Measurements from ENCODE around the gene TSTD1. TPM values are rescaled to one million over a fixed set of nuclear protein-coding genes. Genes with fewer than 3 reads are reported as not detected.

Gene TSTD1
- total RNA-seq, 4 donors from 2014 or later: 70.0 to 123 (median 98.8) TPM

DNA sequence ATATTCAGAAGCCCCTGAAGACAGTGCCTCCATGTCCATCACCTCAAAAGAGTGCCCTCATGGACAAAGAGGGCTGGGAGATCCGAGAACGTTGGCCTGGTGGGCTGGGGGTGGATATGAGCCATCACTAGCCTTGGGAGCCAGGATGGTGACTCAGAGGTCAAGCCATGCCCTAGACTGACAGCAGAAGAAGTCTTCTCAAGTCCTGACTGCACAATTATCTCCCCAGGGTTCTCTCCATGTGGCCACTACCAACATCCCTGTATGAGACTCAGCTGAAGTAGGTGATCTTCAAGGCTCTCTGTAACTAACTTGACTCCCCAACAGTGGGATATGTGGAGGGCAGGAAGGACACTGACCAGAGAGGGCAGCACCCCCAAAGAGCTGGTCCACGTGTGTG is 14.1 kb upstream of the TSTD1 start:
- no peak for TF ChIP-seq EP300 (IDR thresholded peaks at IDR 0.05)
- no peak for TF ChIP-seq POLR2A (IDR thresholded peaks at IDR 0.05)
- TF ChIP-seq, protein P1, sequence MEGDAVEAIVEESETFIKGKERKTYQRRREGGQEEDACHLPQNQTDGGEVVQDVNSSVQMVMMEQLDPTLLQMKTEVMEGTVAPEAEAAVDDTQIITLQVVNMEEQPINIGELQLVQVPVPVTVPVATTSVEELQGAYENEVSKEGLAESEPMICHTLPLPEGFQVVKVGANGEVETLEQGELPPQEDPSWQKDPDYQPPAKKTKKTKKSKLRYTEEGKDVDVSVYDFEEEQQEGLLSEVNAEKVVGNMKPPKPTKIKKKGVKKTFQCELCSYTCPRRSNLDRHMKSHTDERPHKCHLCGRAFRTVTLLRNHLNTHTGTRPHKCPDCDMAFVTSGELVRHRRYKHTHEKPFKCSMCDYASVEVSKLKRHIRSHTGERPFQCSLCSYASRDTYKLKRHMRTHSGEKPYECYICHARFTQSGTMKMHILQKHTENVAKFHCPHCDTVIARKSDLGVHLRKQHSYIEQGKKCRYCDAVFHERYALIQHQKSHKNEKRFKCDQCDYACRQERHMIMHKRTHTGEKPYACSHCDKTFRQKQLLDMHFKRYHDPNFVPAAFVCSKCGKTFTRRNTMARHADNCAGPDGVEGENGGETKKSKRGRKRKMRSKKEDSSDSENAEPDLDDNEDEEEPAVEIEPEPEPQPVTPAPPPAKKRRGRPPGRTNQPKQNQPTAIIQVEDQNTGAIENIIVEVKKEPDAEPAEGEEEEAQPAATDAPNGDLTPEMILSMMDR (IDR thresholded peaks at IDR 0.05): no peak
- no peak for TF ChIP-seq POLR2AphosphoS5 (IDR thresholded peaks at IDR 0.05)
- DNase-seq (ENCODE audit: low spot score in 2 of 2): no peak
- WGBS: 80% methylated on average over 1 of the region's 3 CpGs
- no peaks in the 10 kb centered on the region for H3K4me1 ChIP-seq
- H3K27ac ChIP-seq: no peak overlapping the region
- peaks cover 9% of the 10 kb centered on the region for H3K27me3 ChIP-seq
- no peaks in the 10 kb centered on the region for H3K9me3 ChIP-seq
- H3K4me3 ChIP-seq: no peak overlapping the region
- H3K36me3 ChIP-seq: peaks cover 40% of the 10 kb centered on the region

DNA sequence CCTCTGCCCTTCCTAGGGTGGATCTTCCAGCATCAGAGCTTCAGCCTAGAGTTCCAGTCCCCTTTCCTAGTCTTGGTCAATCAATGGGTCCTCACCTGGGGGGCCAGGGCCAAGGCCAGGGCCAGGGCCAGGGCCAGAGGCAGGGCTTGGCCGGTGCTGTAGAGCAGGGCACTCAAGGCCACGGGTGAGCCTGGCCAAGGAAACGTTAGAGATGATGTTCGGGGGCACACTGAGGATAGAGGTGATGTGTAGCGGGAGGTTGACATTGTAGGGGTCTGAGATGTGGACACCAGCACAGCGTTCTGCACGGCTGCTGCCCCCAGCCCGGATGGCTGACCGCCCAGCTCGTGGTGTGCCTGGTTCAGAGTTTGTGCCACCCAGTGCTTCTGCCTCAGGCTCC is 12.5 kb upstream of the TSTD1 start:
- no peak for DNase-seq (ENCODE audit: low spot score in 2 of 2)
- Histone ChIP-seq H3K36me3 (peaks cover 40% of the 10 kb centered on the region), H3K27me3 (peaks cover 6% of the 10 kb centered on the region), H3K4me3 (no peak overlapping the region), H3K27ac (no peak overlapping the region), H3K4me1 (peaks cover 8% of the 10 kb centered on the region), H3K9me3 (no peaks in the 10 kb centered on the region)
- TF ChIP-seq POLR2AphosphoS5 (IDR thresholded peaks at IDR 0.05) (no peak), EP300 (IDR thresholded peaks at IDR 0.05) (no peak), POLR2A (IDR thresholded peaks at IDR 0.05) (no peak)
- TF ChIP-seq, protein P1 (IDR thresholded peaks at IDR 0.05): no peak
- 89% methylated on average over 10 of the region's 10 CpGs for WGBS

DNA sequence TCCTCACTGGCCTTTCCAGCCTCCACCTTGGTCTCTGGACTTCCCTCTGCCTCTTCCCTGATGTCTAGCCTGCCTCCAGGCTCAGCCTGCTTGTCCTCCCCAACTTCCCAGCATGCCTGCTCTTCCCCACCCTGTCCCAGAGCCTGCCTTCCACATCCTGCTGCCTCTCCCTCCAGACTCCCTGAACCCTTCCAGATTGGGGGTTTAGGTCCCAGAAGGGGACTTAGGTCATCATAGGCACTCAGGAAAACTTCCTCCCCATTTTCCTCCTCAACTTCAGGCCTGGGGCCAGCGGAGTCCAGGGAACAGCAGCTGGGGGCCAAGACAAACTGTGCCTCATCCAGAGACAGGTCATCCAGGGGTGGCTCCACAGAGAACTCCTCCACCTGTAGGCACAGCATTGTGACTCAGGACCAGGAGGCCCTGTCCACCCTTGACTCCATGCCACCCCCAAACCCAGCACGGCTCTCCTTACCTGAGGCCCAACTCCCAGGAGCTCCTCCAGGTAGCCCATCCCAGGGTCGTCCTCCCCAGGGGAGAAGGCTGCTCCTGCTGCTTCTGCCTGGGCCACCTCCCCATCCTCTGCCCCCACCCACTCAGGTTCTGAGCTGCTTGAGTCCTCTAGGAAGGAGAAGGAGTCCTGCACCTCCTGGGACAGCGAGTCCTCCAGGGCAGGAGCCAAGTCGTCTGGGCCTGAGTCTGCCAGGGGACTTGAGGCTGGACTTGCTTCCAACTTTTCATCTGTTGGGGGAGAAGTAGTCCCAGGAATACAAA is 10.4 kb upstream of the TSTD1 start:
- no peaks in the 10 kb centered on the region for H3K9me3 ChIP-seq
- H3K27ac ChIP-seq: no peak overlapping the region
- TF ChIP-seq POLR2AphosphoS5 (IDR thresholded peaks at IDR 0.05): no peak
- no peak for TF ChIP-seq POLR2A (IDR thresholded peaks at IDR 0.05)
- TF ChIP-seq EP300 (IDR thresholded peaks at IDR 0.05): no peak
- TF ChIP-seq, protein P1 (IDR thresholded peaks at IDR 0.05): no peak
- H3K36me3 ChIP-seq: peaks cover 34% of the 10 kb centered on the region
- 93% methylated on average over 3 of the region's 5 CpGs for WGBS
- H3K27me3 ChIP-seq: no peaks in the 10 kb centered on the region
- no peak overlapping the region for H3K4me3 ChIP-seq
- peaks cover 17% of the 10 kb centered on the region for H3K4me1 ChIP-seq
- no peak for DNase-seq (ENCODE audit: low spot score in 2 of 2)

DNA sequence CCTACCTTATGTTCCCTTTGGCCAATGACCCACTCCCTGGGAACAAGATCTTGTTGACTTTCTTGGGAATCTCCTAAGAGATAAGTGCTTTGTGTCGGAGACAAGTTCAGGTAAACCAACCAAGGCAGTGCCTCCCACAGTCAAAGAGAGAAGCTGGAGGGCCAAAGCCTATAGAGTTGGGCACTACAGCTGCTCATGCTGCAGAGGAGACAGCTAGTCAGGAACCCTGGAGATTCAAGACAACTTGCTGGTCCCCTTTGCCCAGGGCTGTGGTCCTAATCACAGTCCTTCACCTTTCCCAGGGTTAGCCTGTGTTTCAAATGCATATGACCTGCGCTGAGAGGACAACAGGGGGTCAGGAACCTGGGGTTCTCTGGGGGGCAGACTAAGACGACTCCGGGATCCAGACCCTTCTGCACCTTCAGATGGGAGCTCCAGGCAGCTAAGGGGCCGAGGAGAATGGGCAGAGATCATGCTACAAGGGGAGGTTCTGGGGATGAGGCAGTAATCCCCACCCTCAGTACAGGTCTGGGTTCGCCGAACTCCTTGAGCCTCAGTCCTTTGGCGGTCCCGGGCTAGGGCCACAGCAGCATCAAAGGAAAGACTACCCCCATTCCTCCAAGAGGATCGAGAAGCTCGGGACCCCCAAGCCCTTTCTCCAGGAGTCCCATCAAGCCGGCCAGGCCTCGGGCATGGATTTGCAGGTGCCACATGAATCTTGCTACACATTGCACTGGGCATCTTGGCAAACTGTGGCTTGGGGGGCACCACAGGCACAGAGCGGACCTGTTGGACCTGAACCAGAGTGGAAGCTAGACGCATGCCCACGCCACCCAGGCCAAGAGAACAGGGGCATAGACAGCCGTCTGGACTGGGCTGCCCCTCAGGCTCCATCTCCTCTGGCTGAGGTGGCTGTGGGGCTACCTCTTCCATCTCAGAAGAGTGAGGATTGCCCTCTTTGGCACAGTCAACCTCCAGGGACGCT is 9.0 kb upstream of the TSTD1 start:
- TF ChIP-seq, protein P1 (IDR thresholded peaks at IDR 0.05): no peak
- TF ChIP-seq EP300 (IDR thresholded peaks at IDR 0.05) (no peak), POLR2AphosphoS5 (IDR thresholded peaks at IDR 0.05) (no peak), POLR2A (IDR thresholded peaks at IDR 0.05) (no peak)
- DNase-seq (ENCODE audit: low spot score in 2 of 2): no peak
- H3K27me3 ChIP-seq: no peaks in the 10 kb centered on the region
- peaks cover 28% of the 10 kb centered on the region for H3K36me3 ChIP-seq
- H3K27ac ChIP-seq: no peak overlapping the region
- H3K9me3 ChIP-seq: no peaks in the 10 kb centered on the region
- peaks cover 26% of the 10 kb centered on the region for H3K4me1 ChIP-seq
- WGBS: 98% methylated on average over 10 of the region's 18 CpGs
- no peak overlapping the region for H3K4me3 ChIP-seq

Data from suprapubic skin (tissue), 4 donors.